Activated CD4-positive, alpha-beta T cell treated with anti-CD3 and anti-CD28 coated beads for 1 hour (primary cell): ENCODE results near the gene INPP5A.

ENCODE experiments used
- DNase-seq: peaks from one replicate; pipeline ENCODE4 v3.0.0-alpha.2; 2020

INPP5A gene

DNA sequence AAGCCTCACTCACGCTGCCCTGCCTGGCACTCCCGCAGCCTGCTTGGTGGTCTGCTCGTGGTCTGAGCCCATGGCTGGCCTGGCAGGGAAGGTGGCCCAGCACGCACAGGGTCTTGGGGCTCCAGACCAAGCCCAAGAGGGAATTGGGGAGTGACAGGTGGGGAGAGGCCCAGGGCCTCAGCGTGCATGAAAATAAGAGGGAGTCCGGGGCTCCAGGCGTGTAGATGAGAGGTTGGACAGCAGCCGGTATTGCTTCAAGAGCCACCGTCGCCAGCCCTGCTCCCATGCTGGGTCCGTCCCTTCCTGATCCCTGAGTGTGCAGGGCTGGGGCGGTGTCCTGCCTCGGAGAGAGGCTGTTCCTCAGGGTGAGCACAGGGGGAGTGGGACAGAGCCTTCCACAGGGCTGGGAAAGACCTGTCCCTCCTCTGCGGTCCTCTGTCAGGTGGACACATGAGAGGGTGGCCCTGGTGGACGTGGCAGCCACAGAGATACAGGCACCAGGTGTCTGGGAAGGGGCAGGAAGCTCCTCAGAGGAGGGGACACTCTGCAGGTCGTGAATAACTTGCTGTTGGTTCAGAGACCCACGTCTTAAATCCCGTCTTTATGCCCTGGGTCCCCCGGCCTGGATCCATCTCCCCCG lies 113.1 kb downstream of the INPP5A start:
- no peak for DNase-seq

DNA sequence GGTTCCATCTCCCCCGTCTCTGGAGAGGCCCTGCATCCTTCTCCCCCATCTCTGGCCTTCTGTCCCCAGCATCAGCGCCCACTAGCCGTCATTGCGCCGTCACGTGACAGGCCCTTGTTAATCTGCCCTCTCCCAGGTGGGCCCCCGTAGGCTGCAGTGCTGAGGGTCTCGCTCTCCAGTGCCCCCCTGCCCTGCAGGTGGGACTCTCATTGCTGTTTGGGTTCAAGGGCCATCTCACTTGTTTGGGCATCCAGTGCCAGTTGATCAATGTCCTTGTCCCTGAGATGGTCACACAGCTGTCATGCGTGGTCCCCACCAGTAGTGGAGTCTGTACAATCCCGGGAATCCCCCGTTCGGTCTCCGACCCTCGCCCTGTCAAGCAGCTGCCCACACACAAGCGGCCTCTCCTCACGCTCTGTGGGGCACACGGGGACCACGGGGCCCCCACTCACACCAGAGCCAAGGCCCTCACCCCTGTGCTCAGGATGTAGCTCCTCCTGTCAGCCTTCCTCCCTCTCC lies 114.0 kb downstream of the INPP5A start:
- no peak for DNase-seq

DNA sequence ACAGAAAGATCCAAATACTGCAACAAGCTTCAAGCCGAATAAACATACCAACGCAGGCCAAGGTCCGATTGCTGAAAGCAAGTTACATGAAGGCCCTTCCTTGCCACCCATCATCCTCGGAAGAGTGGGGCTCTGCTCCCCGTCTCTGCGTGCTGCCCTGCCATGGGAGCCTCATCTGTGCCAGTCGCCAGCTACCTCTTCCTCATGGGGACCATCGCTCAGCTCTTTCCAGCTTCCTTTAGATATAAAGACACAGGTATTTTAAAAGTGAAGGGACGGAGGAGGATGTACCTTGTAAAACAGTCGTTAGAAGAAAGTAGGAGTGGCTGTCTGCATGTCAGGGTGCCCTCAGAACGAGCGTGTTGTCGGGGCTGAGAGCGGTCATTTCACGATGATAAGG lies 114.9 kb downstream of the INPP5A start:
- DNase-seq: no peak

DNA sequence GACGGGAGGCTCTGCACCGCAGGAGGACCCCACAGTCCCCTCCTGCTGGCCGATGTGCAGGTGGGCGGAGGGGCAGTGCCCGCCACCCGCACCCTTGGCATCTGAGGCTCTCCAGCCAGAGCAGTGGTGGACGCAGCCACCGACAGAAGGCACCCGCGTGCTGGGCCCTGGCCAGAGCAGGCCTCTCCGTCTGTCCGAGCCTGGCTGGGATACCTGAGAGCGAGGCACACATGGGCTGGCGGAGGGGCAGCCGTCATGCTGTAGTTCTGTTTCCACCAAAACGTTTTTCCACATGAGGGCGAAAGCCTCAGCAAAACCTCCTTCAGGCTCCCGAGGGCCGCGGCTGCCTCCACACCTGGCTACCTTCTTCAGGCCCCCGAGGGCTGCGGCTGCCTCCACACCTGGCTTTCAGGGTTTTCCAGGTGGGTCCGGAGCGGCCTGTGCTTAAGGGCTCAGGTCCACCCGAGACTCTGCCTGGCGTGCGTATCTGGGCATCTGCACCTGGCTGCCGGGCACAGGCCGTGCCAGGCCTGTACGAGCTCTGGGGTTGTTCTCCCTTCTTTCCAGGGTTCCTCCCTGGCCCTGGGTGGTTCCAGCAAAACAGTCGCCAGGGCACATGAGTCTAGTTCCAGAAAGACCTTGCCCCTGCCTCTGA lies 115.5 kb downstream of the INPP5A start:
- no peak for DNase-seq

DNA sequence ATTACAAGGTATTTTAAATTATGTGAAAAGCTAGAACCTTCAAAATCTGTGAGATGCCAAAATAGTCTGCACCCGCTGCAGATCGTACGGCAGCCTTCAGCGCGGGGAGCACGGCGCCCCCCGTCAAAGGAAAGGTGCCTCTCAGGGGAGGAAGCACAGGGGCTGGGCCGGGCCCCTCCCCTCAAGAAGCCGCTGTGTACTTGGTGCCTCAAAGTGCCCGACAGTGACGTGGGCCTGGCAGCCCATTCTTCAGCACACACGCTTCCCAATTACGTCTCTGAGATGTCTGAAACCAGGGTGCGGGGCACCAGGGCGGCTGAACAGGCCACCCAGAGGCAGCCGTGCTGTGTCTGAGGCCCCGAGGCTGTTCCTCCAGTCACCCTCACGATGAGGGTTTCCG lies 116.1 kb downstream of the INPP5A start:
- no peak for DNase-seq

DNA sequence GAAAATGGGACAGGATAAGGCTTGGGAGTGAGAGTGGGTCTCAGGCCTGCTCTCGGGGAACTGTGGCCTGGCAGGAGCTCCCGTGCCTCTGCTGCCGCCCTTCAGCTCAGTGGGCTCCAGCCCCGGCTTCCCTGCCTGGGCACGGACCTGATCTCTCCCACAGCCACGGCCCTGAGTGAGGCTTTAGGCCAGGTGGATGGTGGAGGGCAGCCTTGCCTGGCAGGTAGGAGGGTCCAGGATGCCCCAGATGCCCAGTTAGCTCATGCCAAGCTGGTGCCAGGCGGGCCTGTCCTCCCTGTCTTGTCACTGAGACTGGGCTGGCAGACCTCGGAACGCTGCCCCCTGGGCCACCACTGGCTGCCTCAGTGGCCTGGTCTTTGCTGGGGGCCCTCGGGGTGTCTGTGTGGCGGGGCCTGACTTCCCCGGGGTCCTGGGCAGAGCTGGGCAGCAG lies 116.6 kb downstream of the INPP5A start:
- no peak for DNase-seq

DNA sequence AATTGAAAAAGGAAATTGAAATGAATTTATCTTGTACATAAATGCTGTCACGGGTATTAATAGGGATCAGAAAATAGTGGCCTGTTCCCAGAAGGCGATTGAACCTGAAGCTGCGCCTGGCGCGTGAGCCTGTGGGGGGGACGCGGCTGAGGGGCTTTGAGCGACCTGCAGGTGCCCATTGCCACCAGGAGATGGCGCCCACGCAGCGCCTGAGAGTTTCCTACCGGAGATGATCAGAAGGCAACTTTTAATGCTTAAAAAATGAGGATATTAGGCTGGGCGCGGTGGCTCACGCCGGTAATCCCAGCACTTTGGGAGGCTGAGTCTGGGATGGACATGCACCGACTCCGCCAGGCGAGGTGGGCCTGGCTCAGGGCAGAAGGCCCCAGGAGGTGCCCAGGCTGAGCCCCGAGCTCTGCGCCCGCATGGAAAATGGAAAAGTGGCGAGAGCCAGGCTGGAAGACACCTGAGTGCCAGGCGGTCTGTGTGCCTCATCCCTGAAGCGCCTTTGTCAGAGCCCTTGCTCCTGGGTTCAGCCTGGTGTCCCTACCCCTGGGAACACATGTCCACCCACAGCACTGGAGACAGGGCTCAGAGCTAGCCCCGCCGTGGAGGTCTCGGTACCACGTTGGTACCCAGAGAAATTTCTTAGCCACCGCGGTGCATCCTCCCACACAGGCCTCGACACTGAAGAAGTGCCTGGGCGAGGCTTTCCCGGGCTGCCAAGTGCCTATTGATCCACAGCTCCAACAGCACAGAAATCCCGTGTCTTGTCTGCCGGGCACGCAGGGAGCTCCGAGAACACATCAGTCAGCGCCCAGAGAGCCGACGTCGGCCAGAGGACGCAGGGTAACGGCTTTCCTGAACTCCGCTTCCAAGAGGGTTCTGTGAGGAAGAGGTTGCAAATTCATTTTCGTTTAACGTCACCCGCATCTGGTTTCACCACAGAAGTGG lies 117.4 kb downstream of the INPP5A start:
- peak; percentile 34 for DNase-seq

DNA sequence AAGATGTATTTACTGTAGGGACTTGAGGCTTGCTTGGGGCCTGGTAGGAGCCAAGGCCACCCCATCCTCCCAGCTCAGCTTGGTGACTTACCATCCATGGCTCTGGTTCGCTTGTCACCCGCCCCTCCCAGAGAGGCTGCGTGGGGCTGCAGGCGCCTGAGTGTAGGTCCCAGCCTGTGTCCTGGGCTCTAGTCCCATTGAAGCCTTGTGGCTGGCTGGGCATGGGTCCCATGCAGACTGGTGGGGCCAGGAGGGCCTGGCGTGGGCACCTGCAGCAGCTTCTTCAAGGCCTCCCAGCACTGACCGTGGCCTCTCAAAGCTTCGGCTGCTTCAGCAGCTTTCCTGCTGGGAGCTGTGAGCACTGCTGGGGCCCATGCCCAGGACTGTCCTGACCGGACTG lies 118.1 kb downstream of the INPP5A start:
- DNase-seq: no peak

DNA sequence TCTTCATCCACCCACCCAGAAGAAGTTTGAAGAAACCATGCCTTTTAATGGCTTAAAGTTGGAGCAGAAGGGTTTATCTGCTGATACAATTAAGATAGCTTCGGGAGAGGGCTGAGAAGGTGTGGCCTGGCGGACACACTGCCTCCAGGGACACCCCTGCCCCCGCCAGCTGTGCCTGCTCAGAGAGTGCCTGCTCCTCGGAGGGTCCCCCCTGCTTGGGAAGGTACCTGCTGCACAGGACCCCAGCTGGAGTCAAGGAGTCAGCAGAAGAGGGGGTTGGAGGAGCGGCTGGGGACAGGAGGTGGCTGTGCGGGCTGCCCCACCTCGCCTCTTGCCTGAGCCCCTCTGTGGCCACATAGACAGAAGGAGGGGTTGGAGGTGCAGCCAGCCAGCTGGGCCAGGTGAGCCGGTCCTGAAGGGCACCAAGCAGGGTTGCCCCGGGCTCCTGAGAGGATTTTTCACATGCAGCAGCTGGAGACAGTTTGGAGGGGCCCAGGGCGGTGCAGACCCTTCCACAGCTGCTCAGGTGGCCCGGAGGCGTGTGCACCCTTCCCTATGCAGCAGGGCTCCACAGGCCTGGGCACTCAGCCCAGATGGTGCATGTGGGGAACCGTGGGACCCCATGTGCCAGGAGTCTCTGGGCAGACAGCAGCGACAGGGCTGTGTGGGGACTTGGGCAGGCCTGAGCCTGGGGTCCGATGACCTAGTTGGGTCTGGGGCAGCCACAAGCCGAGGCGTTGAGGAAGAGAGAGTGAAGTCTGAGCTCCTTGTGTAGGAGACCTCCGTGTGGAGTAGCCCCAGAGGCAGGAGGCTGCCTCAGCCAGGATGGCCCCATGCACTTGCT lies 118.9 kb downstream of the INPP5A start:
- no peak for DNase-seq

DNA sequence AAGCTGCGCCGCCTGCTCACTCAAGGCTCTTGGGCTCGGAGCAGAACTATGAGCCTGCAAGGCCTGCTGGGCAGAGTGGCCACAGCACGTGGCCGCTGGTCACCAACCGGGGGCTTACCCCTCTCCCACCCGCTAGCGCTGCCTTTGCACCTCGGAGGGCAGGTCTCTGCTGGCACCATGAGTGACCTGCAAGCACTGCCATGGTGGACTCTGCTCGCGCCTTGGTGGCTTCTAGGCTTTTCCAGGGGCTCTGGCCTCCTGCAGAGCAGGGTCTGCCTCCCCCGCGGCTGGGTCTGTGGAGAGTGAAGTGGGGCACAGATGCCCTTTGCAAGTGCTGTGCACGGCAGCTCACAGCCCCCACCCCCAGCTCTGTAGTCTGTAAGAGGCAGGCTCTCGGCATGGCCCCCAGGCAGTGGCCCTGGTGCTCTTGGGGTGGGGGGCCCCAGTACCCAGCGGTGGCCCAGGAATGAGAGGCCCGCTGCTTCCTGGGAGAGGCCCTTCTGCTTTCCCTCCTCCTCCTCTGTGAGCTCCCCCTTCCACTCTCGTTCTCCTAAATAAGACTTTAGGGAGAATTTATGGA lies 119.6 kb downstream of the INPP5A start:
- DNase-seq: no peak

DNA sequence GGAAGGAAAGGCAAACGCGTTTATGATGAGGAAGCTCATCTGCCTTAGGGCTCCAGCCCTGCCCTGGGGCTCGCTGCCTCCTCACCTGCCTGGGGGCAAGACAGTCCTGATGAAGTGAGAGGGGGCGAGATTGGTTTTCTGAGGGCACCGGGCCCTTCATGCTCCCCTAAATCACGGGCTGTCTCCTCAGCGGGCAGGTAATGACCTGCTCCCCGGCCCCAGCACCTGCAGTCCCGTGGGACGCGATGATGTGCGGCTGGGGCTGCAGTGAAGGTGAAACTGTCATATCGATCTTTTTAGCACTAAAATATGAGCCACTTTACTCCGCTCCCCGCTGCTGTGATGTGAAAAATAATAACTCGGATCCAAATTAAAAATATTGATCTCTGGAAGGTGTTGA lies 120.2 kb downstream of the INPP5A start:
- DNase-seq: no peak

DNA sequence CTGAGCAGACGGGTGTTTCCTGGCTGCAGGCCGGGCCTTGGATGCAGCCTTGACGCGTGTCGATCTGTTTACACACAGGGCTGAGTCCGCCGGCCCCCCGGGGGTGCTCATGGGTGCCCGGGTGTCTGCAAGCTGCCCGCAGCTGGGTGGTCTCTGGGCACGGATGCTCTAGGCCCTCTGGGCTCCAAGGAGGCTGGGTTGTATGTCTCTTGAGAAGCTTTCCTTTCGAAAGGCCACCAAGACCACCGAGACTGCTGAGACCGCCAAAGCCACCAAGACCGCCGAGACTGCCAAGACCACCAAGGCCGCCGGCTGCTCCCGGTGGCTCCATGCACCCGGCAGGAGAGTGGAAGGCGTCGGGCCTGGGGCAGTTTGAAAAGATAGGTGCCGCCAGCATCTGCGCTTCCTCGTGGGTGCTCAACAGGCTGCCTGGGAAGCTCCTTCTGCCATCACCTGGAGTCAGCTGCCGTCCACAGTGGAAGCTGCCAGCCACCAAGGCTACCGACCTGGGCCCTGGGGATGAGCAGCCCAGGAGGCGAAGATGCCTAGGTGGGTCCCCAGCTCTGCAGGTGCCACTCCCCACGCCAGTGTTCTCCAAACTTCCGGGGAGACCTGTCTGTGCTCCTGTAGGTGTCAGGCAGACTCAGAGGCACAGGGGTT lies 121.1 kb downstream of the INPP5A start:
- DNase-seq: no peak

DNA sequence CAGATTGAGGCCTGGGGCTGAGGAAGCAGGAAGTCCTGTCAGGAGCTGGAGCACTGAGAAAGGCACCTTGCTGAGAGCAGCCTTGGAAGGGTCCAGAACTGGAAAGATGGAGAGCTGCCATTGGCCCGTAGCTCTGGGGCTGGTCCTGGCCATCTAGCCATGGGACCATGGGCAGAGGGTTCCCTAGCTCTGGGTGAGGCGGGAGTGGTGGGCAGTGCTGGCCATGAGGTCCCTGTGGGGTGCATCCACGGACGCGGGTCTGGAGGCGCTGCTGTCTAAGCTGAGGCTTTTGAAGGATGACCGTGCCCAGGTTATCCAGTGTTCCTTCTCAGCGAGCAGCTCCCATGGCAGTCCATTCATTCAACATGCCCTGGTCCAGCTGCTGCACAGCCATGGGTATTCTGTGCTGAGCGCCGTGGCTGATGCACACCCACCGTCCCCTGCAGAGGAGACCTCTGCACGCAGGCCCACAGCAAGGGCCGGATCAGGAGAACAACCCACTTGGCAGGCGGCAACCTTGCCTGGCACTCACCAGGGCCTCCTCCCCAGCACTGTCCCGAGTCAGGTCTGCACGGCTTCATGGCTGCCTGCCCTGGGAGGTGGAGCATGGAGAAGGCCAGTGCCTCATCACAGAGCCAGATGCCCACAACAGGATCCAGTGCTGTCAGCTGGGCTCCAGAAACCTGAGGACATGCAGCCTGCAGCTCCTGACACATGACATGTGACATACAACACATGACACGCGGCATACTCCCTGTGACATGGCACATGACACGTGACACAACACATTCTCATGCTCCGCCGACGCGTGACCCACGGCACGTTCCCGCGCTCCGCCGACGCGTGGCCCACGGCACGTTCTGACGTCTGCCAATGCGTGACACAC lies 121.9 kb downstream of the INPP5A start:
- no peak for DNase-seq

DNA sequence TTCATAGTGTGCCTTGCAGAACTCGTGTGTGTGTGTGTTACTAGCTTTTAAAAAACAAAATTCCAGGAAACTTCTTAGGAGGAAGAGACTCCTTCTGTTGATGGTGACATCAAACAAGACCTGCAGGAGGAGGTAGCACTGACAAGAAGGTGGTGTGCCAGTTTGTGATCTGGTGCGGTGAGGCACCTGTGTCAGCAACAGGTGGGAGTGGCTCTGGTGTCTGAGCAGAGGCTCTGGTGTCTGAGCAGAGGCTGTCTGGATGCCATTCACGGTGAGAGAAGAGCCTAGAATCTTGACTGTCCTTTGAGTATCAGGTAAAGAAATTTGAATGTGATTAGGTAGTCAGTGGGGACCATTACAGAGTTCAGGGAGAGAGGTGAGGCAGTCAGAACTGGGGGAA lies 122.8 kb downstream of the INPP5A start:
- DNase-seq: no peak

DNA sequence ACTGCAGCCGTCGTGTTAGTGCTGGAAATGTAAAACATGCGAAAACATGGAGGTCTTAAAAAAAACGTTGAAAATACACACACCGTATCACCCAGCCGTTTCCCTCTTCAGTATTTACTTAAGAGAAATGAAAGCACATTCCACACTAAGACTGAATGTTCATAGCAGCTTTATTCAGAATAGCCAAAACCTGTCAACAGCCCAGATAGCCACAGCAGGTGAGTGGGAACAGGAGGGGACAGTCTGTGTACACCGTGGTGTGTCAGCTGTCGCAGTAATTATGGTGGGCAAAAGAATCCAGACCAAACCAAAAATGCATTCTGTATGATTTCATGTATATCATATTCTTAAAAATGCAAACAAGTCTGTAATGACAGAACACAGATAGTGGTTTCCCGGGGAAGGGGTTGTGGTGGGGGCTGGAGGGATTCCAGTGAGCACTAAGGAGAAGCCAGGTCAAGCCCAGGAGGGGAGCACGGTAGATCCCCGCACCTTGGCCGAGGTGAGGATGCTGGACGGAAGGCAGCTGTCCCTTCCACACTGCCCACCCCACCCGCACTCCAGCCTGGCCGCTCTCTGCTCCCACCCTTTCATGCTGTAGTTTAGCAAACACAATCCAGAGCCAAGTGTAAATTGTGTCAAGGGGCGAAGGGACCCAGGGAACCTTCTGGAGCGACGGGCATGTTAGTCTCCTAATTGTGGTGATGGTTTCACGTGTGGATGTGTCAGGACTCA lies 124.8 kb downstream of the INPP5A start:
- no peak for DNase-seq

DNA sequence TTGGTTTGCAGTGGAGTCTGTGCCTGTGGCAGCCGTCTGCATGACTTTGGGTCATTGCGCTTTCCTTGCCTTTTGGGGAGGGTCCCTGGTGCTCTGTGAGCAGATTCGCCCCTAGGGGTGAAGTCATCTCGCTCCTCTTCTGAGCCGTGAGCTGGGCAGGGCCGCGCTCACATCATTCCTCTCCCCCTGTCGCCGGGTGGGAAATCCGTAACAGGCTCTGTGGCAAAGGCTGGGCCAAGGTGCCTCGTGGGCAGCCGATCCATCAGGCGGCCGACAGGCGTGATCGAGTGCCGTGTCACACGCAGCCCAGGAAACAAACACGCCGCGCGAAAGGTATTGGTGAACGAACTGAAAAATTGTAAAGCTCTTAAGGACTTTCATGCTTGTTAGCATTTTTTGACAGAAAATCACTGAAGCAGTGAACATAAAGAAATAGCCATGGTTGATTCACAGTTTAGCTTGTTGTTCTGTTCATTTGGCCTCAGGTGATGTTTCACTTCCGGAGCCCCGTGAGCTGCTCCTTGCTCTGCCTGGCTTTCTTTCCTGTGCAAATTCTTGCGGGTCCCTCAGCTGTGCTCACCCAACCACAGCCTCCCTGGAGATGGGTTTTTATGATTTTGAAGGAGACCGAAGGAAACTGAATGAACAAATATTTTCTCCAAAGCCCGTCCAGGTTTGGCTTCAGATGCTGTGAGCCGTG lies 126.2 kb downstream of the INPP5A start:
- no peak for DNase-seq

DNA sequence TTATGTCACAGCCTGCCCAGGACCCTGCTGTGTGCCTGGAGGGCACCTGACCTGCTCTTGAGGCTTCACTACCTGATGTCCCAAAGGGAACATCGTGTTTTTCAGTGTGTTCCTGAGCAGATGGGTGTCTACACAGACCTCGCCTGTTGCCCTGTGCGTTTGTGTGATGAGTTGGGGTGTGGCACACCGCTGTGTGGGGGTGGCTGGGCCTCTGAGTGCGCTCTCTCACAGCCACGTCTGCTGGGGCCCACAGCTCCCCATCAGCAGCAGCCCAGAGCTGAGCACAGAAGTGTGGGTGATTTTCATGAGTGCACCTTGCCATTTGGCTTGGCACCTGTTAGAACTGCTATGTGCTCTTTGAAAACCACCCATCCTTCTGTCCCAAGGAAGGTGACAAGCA lies 126.8 kb downstream of the INPP5A start:
- no peak for DNase-seq

DNA sequence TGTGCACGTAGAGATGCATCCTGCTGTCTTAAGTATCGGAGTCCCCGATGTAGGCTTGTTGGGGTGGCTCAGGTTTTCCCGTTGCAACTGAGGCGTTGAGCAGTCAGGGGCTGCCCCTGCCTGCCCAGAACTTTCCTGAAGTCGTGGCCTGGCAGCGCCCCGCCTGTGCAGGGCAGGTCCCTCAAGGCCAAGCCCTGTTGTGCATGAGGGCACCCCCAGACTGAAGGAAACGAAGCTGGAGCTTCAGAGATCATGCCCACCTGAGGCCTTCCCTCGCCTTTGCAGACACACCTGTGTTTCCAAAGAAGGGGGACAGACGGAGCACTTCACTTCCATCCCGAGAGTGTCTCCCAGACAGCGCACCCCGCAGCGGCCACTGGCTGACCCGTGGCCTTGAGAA lies 127.3 kb downstream of the INPP5A start:
- no peak for DNase-seq
